GM18526 (cell line): ENCODE measurements around the gene DAB1.

Experiments
- POLR2A ChIP-seq: IDR thresholded peaks from 3 replicates; pipeline ENCODE4 v1.6.1; 2011; ENCODE audit not compliant: insufficient read length; ENCODE audit errors: extremely low read depth

The DAB1 gene

DNA sequence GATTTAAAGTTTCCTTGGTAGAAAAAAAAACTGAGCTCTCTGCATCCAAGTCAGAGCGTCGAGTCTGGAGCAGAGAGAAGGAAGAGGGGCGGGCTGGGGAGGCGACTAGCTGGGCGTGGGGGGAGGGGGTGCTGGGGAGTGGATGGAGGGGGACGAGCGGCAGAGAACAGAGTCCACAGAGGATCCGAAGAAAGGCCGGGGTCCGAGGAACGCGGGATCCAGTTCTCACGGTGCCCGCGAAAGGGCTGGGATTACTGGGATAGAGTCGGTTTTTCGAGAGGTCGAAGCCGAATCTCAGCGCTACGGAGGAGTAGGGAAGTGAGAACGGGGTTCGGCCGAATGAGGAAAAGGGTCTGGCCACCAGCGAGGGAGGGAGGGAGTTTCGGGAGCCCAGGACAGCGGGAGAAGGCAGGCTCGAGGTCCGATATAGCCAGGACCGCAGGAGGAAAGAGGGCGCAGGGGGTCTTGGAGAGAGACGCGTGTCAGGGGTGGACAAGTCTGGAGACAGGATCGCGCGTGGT is 665 bp downstream of the DAB1 start:
- TF ChIP-seq POLR2A, result no peak

DNA sequence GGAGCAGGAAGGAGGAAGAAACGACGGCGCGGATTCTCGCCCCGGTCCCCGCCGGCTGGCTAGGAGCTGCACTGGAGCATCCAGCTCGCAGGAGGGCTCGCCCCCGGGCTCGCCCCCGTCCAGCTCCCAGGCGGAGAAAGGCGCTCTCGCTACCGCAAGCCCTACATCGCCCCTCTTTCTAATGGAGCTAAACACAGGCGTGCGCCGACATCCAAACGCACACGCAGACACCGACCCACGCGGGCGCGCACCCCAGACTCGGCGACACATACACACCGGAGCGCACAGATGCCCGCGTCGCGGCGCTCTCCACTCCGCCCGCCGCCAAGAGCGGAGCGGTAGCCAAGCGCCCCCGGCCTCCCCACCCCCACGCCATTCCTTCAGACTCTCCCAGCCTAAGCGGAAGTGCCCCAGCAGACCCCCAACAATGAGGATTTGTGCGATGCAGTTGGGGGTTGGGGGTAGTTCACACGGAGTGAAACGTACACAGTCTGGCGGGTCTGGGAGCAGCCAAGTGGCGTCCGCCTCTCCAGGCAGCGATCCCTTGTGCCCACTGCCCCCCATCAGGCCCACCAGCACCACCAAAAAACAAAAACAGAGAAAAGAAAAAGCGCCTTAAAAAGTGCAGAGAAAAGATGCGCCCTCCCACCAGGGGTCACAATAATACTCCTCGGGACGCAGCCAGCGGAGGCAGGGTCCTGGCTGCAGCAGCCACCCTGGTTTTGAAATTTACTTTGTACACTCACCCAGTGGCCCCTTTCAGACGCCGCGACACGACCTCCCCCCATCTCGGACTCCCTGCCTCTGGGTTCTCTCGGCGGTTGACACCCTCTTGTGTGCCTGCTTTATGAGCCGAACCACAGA is 1.4 kb downstream of the DAB1 start:
- TF ChIP-seq POLR2A, result no peak

DNA sequence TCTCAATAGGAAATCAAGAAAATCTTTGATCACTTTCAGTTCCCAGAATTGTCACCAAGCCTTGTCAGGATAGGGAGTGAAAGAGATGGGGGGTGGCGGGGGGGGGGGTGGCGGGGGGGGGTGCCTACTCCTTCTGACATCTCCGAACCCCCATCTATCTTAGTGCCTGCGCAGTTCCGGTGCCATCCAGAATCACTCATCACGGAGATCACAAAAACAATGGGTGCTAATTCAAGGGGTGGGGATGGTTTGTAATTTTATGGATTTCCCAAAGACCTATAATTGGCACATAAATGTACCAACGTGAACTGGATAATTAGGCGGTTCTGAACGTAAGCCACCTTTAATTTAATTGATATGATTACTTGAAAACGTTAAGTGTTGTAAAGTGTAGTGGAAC is 2.1 kb downstream of the DAB1 start:
- no peak for TF ChIP-seq POLR2A

DNA sequence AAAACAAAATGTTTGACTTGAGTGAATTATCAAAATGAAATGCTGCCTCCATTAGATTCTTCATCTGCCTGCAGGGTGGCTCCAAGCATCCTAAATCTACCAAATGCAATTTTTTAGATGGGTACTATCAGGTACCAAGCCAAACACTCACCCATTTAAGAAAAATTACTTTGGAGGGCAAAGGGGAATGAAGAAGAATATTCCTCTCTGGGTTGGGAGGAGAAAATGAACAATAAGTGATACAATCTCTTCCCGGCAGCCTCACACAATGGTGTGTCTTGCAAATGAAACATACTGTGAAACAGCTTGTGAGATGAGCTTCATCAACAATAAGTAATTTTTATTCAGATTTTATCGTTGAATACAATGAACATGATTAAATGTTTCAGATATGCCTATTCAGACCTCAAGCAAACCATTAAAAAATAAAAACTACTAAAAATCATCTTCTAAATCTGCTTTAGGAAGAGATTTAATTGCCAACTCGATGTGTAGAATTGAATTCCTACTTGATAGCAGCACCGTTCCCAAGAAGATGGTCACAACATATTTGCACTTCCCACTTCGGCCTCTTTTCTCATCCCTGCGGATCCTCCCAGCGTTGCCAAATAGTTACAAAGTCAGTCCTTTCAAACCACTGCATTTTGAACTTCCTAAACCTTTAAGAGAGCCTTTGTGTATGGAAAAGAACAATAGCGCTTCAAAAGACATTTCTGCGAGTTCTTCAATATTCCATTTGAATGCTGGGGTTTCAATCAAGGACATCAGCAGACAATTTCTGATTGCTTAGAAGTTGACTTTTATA is 2.7 kb downstream of the DAB1 start:
- TF ChIP-seq POLR2A, result no peak

DNA sequence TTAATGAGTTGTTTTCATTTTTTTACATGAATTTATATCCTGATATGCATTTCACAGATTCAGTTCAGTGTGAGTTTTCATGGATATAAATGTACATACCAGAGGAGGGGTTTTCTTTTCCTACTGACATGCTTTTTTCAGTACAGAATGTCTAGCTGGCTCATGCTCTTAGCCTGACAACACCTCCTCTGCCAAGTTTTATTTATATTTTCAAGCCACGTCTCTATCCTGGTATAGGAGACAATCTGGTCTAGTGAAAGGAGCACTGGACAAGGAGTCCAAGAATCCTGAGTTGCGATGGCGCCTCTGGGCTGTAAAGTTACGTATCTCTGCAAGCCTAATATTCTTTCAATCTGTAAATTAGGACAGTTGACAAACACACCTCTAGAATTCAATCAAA is 4.9 kb downstream of the DAB1 start:
- no peak for TF ChIP-seq POLR2A

DNA sequence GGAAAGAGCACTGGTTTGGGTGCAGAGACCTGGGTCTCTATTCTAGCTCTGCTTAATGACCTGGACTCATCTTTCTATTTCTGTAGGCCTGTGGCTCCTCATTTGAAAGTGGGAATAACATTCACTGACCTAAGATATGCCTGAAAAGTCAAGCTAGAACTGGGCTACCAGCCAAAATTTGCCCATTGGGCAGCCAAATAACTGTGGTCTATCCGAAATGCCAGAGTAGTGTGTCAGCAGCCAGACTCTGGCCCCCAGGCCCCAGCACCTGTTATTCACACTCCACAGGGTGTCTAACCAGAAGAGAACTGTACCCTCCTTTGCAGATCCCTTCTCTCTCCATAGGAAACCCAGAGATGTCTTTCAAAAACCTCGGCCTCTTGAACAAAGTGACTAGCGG is 12.6 kb downstream of the DAB1 start:
- TF ChIP-seq POLR2A, result no peak

DNA sequence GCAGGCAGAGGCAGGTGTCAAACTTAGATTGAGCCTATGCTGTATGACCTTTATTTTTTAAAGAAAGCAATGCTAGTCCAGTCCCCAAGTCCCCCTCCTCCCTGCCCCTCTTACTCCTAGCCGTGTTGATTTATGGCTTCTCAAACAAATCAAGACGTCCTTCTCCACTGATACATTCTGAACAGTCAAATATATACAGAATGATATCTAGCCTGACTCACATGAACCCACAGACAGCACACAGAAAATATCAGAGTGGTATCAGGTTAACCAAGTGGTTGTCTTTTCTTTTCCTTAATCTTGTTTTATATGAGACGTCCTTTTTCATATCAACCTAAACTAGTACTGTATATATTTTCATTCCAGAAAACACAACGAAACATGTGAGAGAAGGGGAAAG is 13.4 kb downstream of the DAB1 start:
- TF ChIP-seq POLR2A, result no peak

DNA sequence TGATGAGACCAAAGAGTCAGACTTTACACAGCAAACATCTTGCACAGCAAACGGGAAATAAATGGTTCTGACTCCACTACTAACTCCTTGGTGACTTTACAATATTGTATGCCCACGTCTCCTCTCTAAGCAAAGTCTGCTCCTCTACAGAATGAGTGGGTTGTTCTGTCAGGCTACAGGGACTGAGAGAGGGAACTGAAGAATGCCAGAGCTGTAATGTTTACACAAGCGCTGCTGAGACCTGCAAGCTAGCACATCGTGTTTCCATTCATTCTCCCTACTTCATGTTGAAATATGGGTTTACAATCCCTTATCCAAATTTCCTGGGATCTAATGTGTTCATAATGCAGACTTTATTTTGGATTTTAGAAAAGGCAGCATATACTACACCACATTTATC is 15.9 kb downstream of the DAB1 start:
- no peak for TF ChIP-seq POLR2A

- TF ChIP-seq POLR2A, result no peak
Observed at GRCh38 chr1:57406428-57406970, 17.4 kb downstream of the DAB1 start.

DNA sequence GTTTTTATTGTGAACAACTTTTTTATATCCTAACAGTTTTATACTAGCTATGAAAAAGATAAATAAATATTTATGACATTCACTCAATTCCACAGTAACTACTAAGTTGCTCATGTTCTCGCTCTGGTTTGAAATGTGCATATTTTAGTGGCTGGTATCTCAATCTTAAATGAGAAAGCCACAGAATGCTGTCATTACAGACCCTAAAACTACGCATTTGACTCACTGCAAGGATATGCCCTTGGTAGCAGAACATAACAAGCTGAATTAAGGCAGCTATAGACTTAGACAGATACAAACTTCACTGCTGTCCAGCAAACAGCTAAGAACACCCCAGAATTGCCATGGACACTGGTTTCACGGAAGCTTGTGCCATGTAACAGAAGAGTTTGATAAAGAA is 19.0 kb downstream of the DAB1 start:
- no peak for TF ChIP-seq POLR2A

DNA sequence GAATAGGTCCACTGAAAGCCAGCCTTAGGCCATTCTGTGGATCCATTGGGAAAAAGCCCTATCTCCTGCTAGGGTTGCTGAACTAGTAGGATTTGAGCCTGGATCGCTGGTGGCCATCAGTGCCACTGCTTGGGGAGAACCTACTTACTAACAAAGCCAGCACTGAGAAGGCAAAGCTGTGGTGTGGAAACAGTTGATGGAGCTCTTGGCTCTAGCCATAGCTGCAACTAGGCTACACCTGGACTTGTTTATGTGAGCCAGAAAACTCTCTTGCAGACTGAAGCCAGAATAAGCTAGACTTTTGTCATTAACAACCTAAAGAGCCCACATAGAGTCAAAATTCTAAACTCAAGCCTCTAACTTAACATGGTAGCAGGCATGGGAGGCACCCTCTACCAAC is 20.7 kb downstream of the DAB1 start:
- TF ChIP-seq POLR2A, result no peak

DNA sequence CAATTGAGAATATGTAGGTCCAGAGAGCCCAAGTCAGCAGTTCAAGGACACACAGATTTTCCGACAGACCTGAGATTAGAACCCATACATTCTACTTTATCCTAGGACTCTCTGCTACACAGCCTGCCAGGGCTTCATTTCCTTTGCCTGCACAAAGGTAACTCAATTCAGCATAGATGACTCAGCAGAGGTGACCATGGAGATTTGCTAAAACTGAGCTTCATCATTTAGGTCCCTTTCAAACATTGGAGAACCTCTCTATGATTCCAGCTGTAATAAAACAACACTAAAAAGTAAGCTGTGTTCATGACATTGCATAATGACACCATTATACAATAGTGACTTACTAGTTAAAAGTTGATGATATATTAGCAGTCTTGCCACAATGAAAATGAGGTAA is 22.2 kb downstream of the DAB1 start:
- TF ChIP-seq POLR2A, result no peak

- no peak for TF ChIP-seq POLR2A
Observed at GRCh38 chr1:57400048-57400447, 23.8 kb downstream of the DAB1 start.

- TF ChIP-seq POLR2A, result no peak
Observed at GRCh38 chr1:57393058-57393584, 30.7 kb downstream of the DAB1 start.

- TF ChIP-seq POLR2A, result no peak
Observed at GRCh38 chr1:57385336-57385735, 38.5 kb downstream of the DAB1 start.

DNA sequence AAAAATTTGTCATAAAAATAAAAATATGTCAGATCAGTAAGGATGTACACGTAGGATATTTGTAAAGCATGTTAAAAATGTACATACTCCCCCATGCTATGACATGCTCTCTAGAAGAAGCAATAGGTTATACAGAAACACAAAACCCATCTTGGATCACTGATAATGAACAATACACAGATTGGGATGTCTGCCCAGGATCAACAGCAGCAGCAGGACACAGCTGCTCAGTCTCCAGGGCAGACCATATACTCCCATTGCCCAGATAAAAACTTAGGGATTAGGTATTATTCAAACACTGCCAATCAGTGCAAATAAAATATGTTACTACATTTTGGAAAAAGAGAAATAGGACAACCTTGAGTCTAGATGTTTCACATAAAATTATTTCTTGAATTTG is 39.0 kb downstream of the DAB1 start:
- TF ChIP-seq POLR2A, result no peak

- no peak for TF ChIP-seq POLR2A
Observed at GRCh38 chr1:57384284-57384683, 39.6 kb downstream of the DAB1 start.
